HG02571 (cell line): Measurements from ENCODE around the gene PROZ.

Experiments
- ATAC-seq: cut with Tn5 transposase; IDR thresholded peaks from one replicate; pipeline ENCODE4 v1.9.1; 2021; ENCODE audit warnings: mild to moderate bottlenecking, moderate library complexity; ENCODE audit not compliant: unreplicated experiment

The PROZ gene

GRCh38 chr13:113139577-113139976, 18.9 kb upstream of the PROZ start:
- no peak for ATAC-seq

DNA sequence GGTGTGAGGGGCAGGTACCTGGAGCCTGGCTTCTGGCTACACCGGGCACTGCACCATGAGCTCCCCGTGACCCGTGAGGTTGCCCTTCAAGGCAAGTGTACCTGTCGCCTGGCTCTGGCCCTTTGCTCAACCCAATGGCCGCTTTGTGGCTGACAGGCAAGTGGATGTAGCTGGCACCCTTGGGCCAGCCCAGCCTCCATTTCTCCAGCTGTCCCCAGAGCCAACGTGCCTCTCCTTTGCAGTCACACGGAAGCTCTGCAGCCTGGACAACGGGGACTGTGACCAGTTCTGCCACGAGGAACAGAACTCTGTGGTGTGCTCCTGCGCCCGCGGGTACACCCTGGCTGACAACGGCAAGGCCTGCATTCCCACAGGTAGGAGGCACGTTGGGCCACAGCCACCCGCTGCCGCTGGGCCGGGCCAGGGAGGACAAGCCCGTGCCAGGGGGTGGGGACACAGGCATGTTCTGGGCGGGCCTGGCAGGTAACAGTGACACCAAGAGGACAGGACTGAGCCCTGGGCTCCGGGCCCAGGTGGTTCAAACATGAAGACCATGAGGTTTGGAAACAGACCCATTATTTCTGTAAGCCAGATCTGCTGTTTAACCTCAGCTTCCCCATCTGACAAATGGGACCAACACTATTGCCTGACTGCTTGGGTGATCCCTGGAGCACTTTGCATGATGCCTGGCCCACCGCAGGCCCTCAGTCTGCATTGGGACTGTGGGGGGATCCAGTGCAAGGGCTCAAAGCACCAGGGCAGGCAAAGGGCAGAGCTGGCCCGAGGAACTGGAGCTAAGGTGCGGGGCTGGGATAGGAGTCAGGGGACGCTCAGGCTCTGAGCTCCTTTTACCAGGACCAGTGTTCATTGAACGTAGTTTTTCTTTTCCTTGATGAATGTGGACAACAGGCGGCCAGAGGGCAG, 17.5 kb upstream of the PROZ start:
- no peak for ATAC-seq

GRCh38 chr13:113141601-113141970, 16.9 kb upstream of the PROZ start:
- no peak for ATAC-seq

GRCh38 chr13:113142876-113143275, 15.6 kb upstream of the PROZ start:
- ATAC-seq = no peak

GRCh38 chr13:113143466-113144254, 14.8 kb upstream of the PROZ start:
- ATAC-seq = no peak

DNA sequence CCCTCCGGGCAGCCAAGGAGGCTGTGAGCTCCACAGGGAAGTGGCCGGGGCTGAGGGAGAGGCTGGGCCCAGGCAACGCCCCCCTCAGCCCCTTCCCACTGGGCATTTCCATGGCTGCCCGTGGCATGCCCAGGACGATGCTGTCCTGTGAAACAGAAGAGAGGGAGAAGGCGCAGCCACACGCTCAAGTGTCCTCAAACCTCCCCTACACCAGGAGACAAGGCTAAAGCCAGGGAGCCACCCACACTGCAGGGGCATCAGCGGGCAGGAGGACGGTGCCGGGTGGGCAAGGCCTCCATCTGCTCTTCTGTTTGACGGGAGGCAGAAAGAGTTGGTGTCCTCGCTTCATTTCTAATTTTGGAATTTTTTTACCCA, 14.2 kb upstream of the PROZ start:
- ATAC-seq = no peak

DNA sequence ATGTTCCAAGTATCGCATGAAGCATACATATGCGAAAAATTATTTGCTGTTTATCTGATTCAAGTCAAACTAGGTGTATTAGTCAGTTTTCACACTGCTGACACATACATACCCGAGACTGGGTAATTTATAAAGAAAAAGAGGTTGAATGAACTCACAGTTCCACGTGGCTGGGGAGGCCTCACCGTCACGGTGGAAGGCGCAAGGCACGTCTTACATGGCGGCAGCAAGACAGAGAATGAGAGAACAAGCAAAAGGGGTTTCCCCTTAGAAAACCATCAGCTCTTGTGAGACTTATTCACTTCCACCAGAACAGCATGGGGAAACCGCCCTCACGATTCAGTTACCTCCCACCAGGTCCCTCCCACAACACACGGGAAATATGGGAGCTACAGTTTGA, 13.0 kb upstream of the PROZ start:
- no peak for ATAC-seq

GRCh38 chr13:113145911-113146598, 12.4 kb upstream of the PROZ start:
- no peak for ATAC-seq

- ATAC-seq = no peak
Measured at GRCh38 chr13:113146750-113147149, 11.7 kb upstream of the PROZ start.

DNA sequence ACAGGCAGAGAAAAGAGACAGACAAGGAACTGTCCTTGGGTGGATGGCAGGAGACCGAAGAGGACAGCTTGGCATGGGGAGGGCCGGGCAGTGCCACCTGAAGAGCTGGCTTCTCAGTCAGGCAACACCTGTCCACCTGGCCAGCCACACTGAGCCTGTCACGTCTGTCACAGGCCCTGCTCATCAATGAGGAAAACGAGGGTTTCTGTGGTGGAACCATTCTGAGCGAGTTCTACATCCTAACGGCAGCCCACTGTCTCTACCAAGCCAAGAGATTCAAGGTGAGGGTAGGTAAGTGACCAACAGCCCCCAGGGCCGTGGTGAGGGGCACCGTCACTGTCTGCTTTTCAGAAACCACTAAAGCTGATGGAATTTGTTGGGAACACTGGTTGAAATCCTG, 11.2 kb upstream of the PROZ start:
- ATAC-seq = no peak

GRCh38 chr13:113148407-113148806, 10.0 kb upstream of the PROZ start:
- ATAC-seq = no peak

DNA sequence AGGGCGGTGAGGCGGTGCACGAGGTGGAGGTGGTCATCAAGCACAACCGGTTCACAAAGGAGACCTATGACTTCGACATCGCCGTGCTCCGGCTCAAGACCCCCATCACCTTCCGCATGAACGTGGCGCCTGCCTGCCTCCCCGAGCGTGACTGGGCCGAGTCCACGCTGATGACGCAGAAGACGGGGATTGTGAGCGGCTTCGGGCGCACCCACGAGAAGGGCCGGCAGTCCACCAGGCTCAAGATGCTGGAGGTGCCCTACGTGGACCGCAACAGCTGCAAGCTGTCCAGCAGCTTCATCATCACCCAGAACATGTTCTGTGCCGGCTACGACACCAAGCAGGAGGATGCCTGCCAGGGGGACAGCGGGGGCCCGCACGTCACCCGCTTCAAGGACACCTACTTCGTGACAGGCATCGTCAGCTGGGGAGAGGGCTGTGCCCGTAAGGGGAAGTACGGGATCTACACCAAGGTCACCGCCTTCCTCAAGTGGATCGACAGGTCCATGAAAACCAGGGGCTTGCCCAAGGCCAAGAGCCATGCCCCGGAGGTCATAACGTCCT, 9.4 kb upstream of the PROZ start:
- ATAC-seq = no peak

- no peak for ATAC-seq
Measured at GRCh38 chr13:113149711-113150549, 8.5 kb upstream of the PROZ start.

DNA sequence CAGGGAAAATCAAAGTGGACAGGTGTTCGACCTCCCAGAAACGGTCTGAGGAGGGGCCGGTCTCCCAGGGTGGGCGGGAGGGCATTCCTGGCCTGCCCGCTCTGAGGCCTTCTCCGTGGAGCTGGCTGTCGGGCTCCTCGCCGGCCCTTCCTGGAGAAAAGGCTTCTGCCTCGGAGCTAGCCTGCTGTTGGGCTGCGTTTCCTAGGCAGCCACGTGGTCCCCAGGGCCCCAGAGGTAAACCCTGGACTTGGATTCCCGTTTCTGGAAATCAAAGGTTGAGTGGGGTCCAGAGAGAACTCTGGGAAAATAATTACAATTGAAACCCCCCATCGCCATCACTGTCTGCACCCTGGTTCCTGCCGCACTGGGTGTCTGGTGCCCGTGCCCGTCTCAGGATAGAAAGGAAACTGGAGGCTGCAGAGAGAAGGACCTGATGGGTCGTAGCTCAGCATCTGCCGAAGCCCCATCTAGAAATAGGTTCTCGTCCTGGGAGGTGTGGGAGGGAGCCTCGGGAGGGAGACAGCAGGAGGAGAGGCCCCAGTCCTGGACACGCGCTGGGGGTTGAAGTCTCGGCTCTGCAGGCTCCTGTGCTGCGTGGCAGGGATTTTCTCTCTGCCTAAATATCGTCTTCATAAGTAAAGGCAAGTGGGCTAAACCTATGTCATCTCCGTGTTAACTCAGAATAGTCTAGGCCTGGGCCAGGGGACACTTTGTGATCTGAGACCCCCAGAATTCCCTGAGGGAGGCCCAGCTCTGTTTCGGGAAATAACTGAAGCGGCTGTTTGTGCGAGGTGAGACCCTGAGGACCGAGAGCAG, 7.7 kb upstream of the PROZ start:
- no peak for ATAC-seq

DNA sequence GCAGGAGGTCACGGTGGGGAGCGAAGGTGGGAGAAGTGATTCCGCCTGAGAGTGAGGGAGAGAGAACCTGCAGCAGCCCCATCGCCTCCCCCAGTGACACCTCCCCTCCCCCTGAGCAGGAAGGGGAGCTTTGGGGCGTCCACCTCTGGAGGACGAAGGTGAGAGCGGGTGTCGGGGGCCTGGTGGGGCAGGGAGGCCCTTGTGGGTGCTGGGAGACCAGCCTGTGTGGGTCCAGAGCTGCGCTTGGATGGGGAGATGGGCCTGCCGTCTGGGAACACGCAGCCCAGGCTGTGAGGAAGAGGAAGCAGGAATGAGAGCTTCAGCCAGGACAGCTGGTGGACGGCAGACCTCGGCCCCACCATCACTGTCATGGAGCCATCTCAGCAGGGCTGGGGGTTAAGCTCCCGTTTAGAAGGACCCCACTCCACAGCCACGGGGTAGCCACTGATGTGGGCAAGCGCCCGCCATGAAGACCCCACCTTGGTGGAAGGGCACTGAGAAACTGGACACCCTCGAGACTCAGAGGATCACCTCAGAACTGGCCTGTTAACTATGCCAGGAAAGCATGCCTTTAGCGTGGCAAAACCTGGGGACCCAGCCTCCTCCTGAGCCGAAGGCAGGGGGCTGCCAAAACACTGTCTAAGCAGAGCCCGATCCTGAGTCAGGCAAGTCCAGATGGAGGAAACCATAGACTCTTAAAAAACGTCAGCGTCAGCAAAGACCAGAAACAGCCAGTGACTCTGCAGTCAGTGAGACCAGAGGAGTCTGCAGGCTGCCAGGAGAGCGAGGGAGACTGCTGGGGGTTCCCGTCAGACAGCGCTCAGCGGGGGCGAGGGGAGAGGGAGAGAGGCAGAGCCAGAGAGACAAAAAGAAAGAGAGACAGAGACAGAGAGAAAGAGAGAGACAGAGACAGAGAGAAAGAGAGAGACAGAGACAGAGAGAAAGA, 6.4 kb upstream of the PROZ start:
- ATAC-seq = no peak

DNA sequence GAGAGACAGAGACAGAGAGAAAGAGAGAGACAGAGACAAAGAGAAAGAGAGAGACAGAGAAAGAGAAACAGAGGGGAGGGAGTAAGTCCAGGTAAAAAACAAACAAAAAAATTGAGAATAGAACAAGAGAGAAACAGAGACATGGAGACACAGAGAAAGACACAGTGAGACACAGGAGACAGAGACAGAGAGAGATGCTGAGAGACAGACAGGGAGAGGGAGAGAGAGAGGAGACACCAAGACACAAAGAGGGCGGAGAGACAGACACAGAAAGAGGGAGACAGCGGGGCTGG, 5.8 kb upstream of the PROZ start:
- ATAC-seq = no peak

- no peak for ATAC-seq
Measured at GRCh38 chr13:113152984-113153809, 5.3 kb upstream of the PROZ start.
